Loucy (cell line): ENCODE measurements around the gene MRGPRX2.

ENCODE experiments used
- EZH2phosphoT487 ChIP-seq: fragments of 200-600 bp; IDR thresholded peaks from 2 replicates; pipeline ENCODE4 v1.6.1; 2018; ENCODE audit warnings: antibody characterized with exemption, mild to moderate bottlenecking, moderate library complexity, borderline replicate concordance
- TF ChIP-seq, protein P1 (sequence below): fragments of 200-600 bp; sonication (generic); conservative IDR thresholded peaks from 2 replicates; pipeline ENCODE4 v1.5.1; 2014; ENCODE audit warnings: mild to moderate bottlenecking, antibody characterized with exemption, low read length

DNA sequence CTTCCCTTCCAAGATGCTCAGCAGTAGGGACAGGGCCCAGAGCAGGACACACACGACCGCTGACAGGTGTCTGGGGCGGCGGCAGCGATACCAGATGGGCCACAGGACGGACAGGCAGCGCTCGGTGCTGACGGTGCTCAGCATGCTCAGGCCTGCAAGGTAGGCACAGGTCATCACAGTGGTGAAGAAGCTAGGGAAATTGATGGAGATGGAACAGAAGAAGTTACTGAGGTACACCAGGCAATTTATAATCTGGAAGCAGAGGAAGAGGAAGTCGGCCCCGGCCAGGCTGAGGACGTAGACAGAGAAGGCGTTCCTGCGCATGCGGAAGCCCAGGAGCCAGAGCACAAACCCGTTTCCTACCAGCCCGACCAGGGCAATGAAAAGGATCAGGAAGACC, 4.6 kb downstream of the MRGPRX2 start:
- TF ChIP-seq, protein P1, sequence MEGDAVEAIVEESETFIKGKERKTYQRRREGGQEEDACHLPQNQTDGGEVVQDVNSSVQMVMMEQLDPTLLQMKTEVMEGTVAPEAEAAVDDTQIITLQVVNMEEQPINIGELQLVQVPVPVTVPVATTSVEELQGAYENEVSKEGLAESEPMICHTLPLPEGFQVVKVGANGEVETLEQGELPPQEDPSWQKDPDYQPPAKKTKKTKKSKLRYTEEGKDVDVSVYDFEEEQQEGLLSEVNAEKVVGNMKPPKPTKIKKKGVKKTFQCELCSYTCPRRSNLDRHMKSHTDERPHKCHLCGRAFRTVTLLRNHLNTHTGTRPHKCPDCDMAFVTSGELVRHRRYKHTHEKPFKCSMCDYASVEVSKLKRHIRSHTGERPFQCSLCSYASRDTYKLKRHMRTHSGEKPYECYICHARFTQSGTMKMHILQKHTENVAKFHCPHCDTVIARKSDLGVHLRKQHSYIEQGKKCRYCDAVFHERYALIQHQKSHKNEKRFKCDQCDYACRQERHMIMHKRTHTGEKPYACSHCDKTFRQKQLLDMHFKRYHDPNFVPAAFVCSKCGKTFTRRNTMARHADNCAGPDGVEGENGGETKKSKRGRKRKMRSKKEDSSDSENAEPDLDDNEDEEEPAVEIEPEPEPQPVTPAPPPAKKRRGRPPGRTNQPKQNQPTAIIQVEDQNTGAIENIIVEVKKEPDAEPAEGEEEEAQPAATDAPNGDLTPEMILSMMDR = no peak
- no peak for TF ChIP-seq EZH2phosphoT487
